ENCODE results near the gene HAP1. TPM values are rescaled to one million over a fixed set of nuclear protein-coding genes. Genes with fewer than 3 reads are reported as not detected.
"Not testable (repeated sequence)": the region's sequence is repeated elsewhere in the genome, so short reads cannot be mapped to it uniquely, and the experiment has no call there.

HAP1 gene
- total RNA-seq, 3 donors from 2014 or later (not counting 1 experiment from before 2014, with no cell fraction given): not detected

- Histone ChIP-seq H3K4me1 (ENCODE audit: control insufficient read depth, insufficient read depth, low read length) (peaks cover 18% of the 10 kb centered on the region), H3K27ac (ENCODE audit: low read length) (no peak overlapping the region), H3K36me3 (ENCODE audit: control insufficient read depth, insufficient read depth, low read length) (no peaks in the 10 kb centered on the region), H3K4me3 (ENCODE audit: low read length) (no peak overlapping the region), H3K27me3 (ENCODE audit: control insufficient read depth, insufficient read depth, low read length) (peaks cover 4% of the 10 kb centered on the region), H3K9me3 (ENCODE audit: control insufficient read depth, insufficient read depth, low read length) (no peaks in the 10 kb centered on the region)
- Mint-ChIP-seq H3K27me3 (ENCODE audit: low read depth in 2 of 2) (peaks cover 14 to 22% of the 10 kb centered on the region in 2 donors), H3K27ac (no peak overlapping the region), H3K36me3 (no peaks in the 10 kb centered on the region), H3K4me3 (no peak overlapping the region), H3K4me1 (peaks cover 0 to 7% of the 10 kb centered on the region in 2 donors), H3K9me3 (no peaks in the 10 kb centered on the region)
- TF ChIP-seq CTCF (IDR thresholded peaks at IDR 0.05): no peak
- WGBS (ENCODE audit: insufficient coverage): 85% methylated on average over 1 of the region's 1 CpG
- ATAC-seq: no peak
- intact Hi-C loops (cut with micrococcal nuclease): no loop called here
- no peak for DNase-seq
Measured at GRCh38 chr17:41779954-41780353, 45.5 kb upstream of the HAP1 start.

GRCh38 chr17:41777574-41778188 lies 43.2 kb upstream of the HAP1 start:
- Mint-ChIP-seq H3K36me3 (no peaks in the 10 kb centered on the region), H3K9me3 (no peaks in the 10 kb centered on the region), H3K4me1 (no peaks in the 10 kb centered on the region), H3K27ac (no peak overlapping the region), H3K27me3 (ENCODE audit: low read depth in 2 of 2) (peaks cover 11 to 14% of the 10 kb centered on the region in 2 donors), H3K4me3 (no peak overlapping the region)
- H3K4me1 ChIP-seq (ENCODE audit: control insufficient read depth, insufficient read depth, low read length): peaks cover 5% of the 10 kb centered on the region
- TF ChIP-seq CTCF (IDR thresholded peaks at IDR 0.05): no peak
- H3K27ac ChIP-seq (ENCODE audit: low read length): no peak overlapping the region
- DNase-seq: no peak
- 54% methylated on average over 12 of the region's 12 CpGs for WGBS (ENCODE audit: insufficient coverage)
- no peak overlapping the region for H3K4me3 ChIP-seq (ENCODE audit: low read length)
- intact Hi-C loops (cut with micrococcal nuclease): no loop called here
- H3K9me3 ChIP-seq (ENCODE audit: control insufficient read depth, insufficient read depth, low read length): no peaks in the 10 kb centered on the region
- H3K27me3 ChIP-seq (ENCODE audit: control insufficient read depth, insufficient read depth, low read length): no peaks in the 10 kb centered on the region
- H3K36me3 ChIP-seq (ENCODE audit: control insufficient read depth, insufficient read depth, low read length): no peaks in the 10 kb centered on the region
- no peak for ATAC-seq

- no peaks in the 10 kb centered on the region for H3K27me3 ChIP-seq (ENCODE audit: control insufficient read depth, insufficient read depth, low read length)
Measured at GRCh38 chr17:41777157-41777573, 42.7 kb upstream of the HAP1 start.

GRCh38 chr17:41776262-41776900 lies 41.9 kb upstream of the HAP1 start:
- H3K4me3 Mint-ChIP-seq; DNase-seq; H3K4me1 Mint-ChIP-seq; H3K9me3 Mint-ChIP-seq; H3K27me3 ChIP-seq (ENCODE audit: control insufficient read depth, insufficient read depth, low read length); H3K9me3 ChIP-seq (ENCODE audit: control insufficient read depth, insufficient read depth, low read length); H3K36me3 ChIP-seq (ENCODE audit: control insufficient read depth, insufficient read depth, low read length); ATAC-seq; H3K4me1 ChIP-seq (ENCODE audit: control insufficient read depth, insufficient read depth, low read length); H3K27ac Mint-ChIP-seq; H3K27ac ChIP-seq (ENCODE audit: low read length); H3K36me3 Mint-ChIP-seq; H3K4me3 ChIP-seq (ENCODE audit: low read length); intact Hi-C loops (cut with micrococcal nuclease); H3K27me3 Mint-ChIP-seq (ENCODE audit: low read depth in 2 of 2): not testable (repeated sequence)
- 91% methylated on average over 14 of the region's 14 CpGs for WGBS (ENCODE audit: insufficient coverage)

More at GRCh38 chr17:41777157-41777573, 42.7 kb upstream of the HAP1 start:
- Mint-ChIP-seq H3K27me3 (ENCODE audit: low read depth in 2 of 2) (peaks cover 6 to 8% of the 10 kb centered on the region in 2 donors), H3K36me3 (no peaks in the 10 kb centered on the region), H3K4me1 (no peaks in the 10 kb centered on the region), H3K9me3 (no peaks in the 10 kb centered on the region), H3K4me3 (no peak overlapping the region), H3K27ac (no peak overlapping the region)
- TF ChIP-seq CTCF (IDR thresholded peaks at IDR 0.05): no peak
- intact Hi-C loops (cut with micrococcal nuclease): no loop called here
- Histone ChIP-seq H3K4me3 (ENCODE audit: low read length) (no peak overlapping the region), H3K27ac (ENCODE audit: low read length) (no peak overlapping the region), H3K36me3 (ENCODE audit: control insufficient read depth, insufficient read depth, low read length) (no peaks in the 10 kb centered on the region), H3K4me1 (ENCODE audit: control insufficient read depth, insufficient read depth, low read length) (no peaks in the 10 kb centered on the region), H3K9me3 (ENCODE audit: control insufficient read depth, insufficient read depth, low read length) (no peaks in the 10 kb centered on the region)
- ATAC-seq (no peak), DNase-seq (no peak)
- 81% methylated on average over 4 of the region's 4 CpGs for WGBS (ENCODE audit: insufficient coverage)
